ENCODE results near the gene MLN.

GRCh38 chr6:33782561-33782960 is 21.2 kb downstream of the MLN start:
- TF ChIP-seq CTCF (IDR thresholded peaks at IDR 0.05; ENCODE audit: borderline replicate concordance, extremely low read depth, low read length, poor library complexity, severe bottlenecking) (no peak), EZH2 (IDR thresholded peaks at IDR 0.05; ENCODE audit: borderline replicate concordance, low read depth, low read length, severe bottlenecking) (no peak)

All from DND-41 (cell line).